Testis (tissue), 2 donors: ENCODE data around the gene AOAH.

Experiments
- POLR2A ChIP-seq: fragments of 450-650 bp; IDR thresholded peaks from one replicate; pipeline ENCODE4 v1.6.1; 2017; ENCODE audit warnings: antibody characterized with exemption, mild to moderate bottlenecking, moderate library complexity
- TF ChIP-seq, protein P1 (sequence below), 3 experiments: fragments of 450-650 bp in 2 of 3; fragments of 200-600 bp in 1 of 3; sonication (generic) in 1 of 3; IDR thresholded peaks; one replicate each; pipeline ENCODE4 v1.5.1; 2016 to 2019; ENCODE audit warnings: antibody characterized with exemption in 3 of 3, mild to moderate bottlenecking in 2 of 3, moderate library complexity in 1 of 3

DNA sequence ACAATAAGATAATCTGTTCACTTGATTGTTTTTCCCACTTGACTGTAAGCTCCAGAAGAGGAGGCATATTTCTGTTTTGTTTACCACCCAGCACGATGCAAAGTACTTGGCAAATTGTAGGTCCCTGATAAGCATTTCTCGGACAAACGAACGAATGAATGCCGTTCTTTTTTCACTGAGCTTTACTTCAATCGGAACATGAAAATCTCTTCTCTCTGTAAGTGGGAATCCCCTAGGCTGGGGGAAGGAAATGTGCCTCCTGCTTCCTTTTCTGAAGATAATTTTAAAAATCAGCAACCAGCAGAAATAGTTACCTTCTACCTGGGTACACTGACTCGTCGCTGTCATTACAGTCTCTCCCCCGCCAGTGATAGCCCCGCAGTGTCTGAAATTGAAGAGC, 102.9 kb downstream of the AOAH start:
- TF ChIP-seq, protein P1, sequence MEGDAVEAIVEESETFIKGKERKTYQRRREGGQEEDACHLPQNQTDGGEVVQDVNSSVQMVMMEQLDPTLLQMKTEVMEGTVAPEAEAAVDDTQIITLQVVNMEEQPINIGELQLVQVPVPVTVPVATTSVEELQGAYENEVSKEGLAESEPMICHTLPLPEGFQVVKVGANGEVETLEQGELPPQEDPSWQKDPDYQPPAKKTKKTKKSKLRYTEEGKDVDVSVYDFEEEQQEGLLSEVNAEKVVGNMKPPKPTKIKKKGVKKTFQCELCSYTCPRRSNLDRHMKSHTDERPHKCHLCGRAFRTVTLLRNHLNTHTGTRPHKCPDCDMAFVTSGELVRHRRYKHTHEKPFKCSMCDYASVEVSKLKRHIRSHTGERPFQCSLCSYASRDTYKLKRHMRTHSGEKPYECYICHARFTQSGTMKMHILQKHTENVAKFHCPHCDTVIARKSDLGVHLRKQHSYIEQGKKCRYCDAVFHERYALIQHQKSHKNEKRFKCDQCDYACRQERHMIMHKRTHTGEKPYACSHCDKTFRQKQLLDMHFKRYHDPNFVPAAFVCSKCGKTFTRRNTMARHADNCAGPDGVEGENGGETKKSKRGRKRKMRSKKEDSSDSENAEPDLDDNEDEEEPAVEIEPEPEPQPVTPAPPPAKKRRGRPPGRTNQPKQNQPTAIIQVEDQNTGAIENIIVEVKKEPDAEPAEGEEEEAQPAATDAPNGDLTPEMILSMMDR (IDR thresholded peaks at IDR 0.05), result no peak
- no peak for TF ChIP-seq POLR2A
